Measurements from ENCODE around the gene IGFALS.

The IGFALS gene

DNA sequence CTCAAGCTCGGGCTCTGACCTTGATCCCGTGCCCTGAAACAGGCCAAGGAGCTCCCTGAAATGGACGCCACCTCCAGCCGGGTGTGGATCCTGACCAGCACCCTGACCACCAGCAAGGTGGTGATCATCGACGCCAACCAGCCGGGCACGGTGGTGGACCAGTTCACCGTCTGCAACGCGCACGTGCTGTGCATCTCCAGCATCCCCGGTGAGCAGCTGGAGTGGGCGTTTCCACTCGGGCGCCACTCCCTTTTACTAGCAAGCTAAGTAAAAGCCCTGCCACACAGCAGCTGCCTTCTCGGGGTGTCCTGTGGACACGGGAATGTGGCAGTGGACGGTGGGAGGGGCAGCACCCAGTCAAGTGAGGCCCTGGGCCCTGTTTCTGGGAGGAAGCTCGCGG, 28.5 kb downstream of the IGFALS start:
- TF ChIP-seq FOXA1 (IDR thresholded peaks at IDR 0.05): no peak
- TF ChIP-seq ZNF384 (IDR thresholded peaks at IDR 0.05): no peak
- no peak for TF ChIP-seq NFRKB (IDR thresholded peaks at IDR 0.05)
- ChIA-PET POLR2A (interaction anchor here (0.8 to 1.5 kb wide), 3 partner anchors 8 to 154 kb away, joined by 3 to 5 read pairs (median 5); partner anchors contain the start of genes EME2, JPT2 and MRPS34), CTCF (interaction anchor here (0.5 to 1.2 kb wide), 2 partner anchors 59 to 614 kb away, joined by 3 to 5 read pairs; partner anchors contain the start of gene MAPK8IP3)
- DNase-seq (ENCODE audit: extremely low spot score): no peak

DNA sequence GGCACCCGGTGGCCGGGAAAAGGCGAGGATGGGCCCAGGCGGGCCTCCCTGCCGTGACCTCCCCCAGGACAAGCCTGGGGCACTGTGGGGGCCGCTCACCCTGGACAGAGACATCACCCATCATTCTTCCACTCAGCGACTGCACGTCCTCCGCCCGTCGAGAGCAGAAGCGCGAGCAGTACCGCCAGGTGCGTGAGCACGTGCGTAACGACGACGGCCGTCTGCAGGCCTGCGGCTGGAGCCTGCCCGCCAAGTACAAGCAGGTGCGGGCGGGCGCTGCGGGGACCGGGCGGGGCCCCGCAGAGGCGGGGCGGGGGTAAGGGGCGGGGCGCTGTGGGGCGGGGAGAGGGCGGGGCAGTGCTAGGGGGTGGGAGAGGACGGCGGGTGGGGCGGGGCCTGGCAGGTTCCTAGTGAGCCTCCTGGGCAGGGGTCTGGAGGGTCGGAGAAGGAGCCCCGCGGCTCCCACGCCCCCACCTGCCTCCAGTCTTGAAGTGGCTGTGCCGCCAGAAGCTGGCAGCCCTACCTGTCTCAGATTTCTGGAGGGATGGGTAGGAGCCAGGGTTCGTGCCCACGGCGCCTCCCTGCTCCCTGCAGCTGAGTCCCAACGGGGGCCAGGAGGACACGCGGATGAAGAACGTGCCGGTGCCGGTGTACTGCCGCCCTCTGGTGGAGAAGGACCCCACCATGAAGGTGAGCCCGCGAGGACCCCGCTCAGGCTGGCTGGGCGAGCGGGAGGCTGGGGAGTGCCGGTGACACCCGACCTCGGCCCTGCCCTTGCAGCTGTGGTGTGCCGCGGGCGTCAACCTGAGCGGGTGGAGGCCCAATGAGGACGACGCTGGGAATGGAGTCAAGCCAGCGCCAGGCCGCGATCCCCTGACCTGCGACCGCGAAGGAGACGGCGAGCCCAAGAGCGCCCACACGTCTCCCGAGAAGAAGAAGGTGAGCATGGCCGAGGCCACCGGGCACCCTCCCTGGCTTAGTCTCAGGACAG, 29.7 kb downstream of the IGFALS start:
- ChIA-PET CTCF (no interaction called here), POLR2A (interaction anchor here (1.2 to 1.5 kb wide), 2 partner anchors 9 to 86 kb away, joined by 5 read pairs; partner anchors contain the start of genes EME2, JPT2 and MRPS34)
- peak; percentile 40 for DNase-seq (ENCODE audit: extremely low spot score)
- TF ChIP-seq SUZ12 (IDR thresholded peaks at IDR 0.05) (no peak), FOXM1 (IDR thresholded peaks at IDR 0.05; ENCODE audit: borderline replicate concordance) (no peak), ARNT (IDR thresholded peaks at IDR 0.05) (no peak), LEF1 (IDR thresholded peaks at IDR 0.05; ENCODE audit: borderline replicate concordance) (no peak), ZNF384 (IDR thresholded peaks at IDR 0.05) (no peak), ELF4 (IDR thresholded peaks at IDR 0.05) (no peak), BHLHE40 (IDR thresholded peaks at IDR 0.05; ENCODE audit: borderline replicate concordance) (no peak), TARDBP (IDR thresholded peaks at IDR 0.05) (no peak), FOXA1 (IDR thresholded peaks at IDR 0.05) (no peak), CTBP1 (IDR thresholded peaks at IDR 0.05; ENCODE audit: borderline replicate concordance) (no peak), HDGF (IDR thresholded peaks at IDR 0.05; ENCODE audit: borderline replicate concordance) (no peak), FOXK2 (IDR thresholded peaks at IDR 0.05) (no peak), SP1 (IDR thresholded peaks at IDR 0.05) (no peak), L3MBTL2 (conservative IDR thresholded peaks at IDR 0.05) (no peak)
- TF ChIP-seq, protein P1, sequence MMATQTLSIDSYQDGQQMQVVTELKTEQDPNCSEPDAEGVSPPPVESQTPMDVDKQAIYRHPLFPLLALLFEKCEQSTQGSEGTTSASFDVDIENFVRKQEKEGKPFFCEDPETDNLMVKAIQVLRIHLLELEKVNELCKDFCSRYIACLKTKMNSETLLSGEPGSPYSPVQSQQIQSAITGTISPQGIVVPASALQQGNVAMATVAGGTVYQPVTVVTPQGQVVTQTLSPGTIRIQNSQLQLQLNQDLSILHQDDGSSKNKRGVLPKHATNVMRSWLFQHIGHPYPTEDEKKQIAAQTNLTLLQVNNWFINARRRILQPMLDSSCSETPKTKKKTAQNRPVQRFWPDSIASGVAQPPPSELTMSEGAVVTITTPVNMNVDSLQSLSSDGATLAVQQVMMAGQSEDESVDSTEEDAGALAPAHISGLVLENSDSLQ (IDR thresholded peaks at IDR 0.05): no peak

DNA sequence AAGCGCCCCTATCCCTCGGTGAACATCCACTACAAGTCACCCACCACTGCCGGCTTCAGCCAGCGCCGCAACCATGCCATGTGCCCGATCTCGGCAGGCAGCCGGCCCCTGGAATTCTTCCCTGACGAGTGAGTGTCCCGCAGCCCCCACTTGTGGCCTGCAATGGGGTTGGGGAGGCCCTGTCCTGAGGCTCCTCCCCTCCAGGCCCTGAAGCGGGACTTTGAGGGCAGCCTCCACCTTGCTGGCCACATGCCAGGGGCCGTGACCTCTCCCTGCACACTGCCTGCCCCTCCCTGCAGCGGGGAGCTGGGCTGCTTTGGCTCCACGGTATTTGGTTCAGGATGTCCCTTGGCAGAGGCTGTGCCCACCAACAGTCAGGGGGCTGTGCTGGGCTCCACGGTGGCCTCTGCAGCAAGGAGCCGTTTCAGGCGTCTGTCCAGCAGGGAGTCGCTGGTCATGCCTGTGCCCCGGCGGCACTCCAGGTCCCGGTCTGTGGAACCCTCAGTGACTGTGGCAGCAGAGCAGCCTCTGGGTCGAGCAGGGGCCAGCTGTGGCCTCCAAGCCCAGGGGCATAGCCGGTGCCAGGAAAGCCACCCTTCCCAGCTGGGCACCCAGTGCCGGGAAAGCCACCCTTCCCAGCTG, 30.5 kb downstream of the IGFALS start:
- ChIA-PET CTCF (interaction anchor here (0.7 kb wide), 1 partner anchor 85 kb away, joined by 4 read pairs; the partner anchor contains the start of gene JPT2), POLR2A (no interaction called here)
- TF ChIP-seq ZNF384 (IDR thresholded peaks at IDR 0.05) (no peak), FOXK2 (IDR thresholded peaks at IDR 0.05) (no peak), LEF1 (IDR thresholded peaks at IDR 0.05; ENCODE audit: borderline replicate concordance) (no peak), ELF4 (IDR thresholded peaks at IDR 0.05) (no peak), SUZ12 (IDR thresholded peaks at IDR 0.05) (no peak), HDGF (IDR thresholded peaks at IDR 0.05; ENCODE audit: borderline replicate concordance) (no peak), TARDBP (IDR thresholded peaks at IDR 0.05) (no peak), BHLHE40 (IDR thresholded peaks at IDR 0.05; ENCODE audit: borderline replicate concordance) (no peak), ARNT (IDR thresholded peaks at IDR 0.05) (no peak), CTBP1 (IDR thresholded peaks at IDR 0.05; ENCODE audit: borderline replicate concordance) (no peak), FOXM1 (IDR thresholded peaks at IDR 0.05; ENCODE audit: borderline replicate concordance) (no peak), FOXA1 (IDR thresholded peaks at IDR 0.05) (no peak), L3MBTL2 (conservative IDR thresholded peaks at IDR 0.05) (no peak), NFRKB (IDR thresholded peaks at IDR 0.05) (no peak), SP1 (IDR thresholded peaks at IDR 0.05) (no peak)
- TF ChIP-seq, protein P1 (IDR thresholded peaks at IDR 0.05): no peak
- DNase-seq (ENCODE audit: extremely low spot score): no peak

DNA sequence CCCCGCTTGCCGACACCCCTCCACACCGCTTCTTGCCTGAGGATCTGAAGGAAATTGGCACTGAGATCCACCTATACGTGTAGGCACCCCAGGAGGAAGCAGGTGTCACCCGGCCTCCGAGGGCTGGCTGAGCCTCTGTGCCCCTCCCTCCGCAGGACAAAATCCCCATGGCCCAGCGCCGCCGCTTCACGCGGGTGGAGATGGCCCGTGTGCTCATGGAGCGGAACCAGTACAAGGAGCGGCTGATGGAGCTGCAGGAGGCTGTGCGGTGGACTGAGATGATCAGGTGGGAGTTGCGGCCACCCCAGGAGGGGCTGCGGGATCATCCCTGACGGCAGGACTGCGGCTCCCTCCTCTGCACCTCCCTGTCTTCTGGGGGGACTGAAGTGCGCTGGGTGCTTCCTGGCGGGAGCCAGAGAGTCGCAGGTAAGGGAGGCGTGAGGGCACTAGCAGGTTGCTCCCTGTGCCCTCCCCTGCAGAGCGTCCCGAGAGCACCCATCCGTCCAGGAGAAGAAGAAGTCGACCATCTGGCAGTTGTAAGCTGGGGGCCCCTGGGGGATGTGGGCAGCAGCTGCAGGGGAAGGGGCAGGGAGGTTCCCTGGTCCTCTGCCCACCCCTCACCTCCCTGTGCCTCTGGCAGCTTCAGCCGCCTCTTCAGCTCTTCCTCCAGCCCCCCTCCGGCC, 31.2 kb downstream of the IGFALS start:
- DNase-seq (ENCODE audit: extremely low spot score): no peak
- no peak for TF ChIP-seq SUZ12 (IDR thresholded peaks at IDR 0.05)
- TF ChIP-seq, protein P1 (IDR thresholded peaks at IDR 0.05): no peak
- no peak for TF ChIP-seq SP1 (IDR thresholded peaks at IDR 0.05)
- no peak for TF ChIP-seq LEF1 (IDR thresholded peaks at IDR 0.05; ENCODE audit: borderline replicate concordance)
- TF ChIP-seq CTBP1 (IDR thresholded peaks at IDR 0.05; ENCODE audit: borderline replicate concordance): no peak
- no peak for TF ChIP-seq BHLHE40 (IDR thresholded peaks at IDR 0.05; ENCODE audit: borderline replicate concordance)
- TF ChIP-seq FOXA1 (IDR thresholded peaks at IDR 0.05): no peak
- no peak for TF ChIP-seq HDGF (IDR thresholded peaks at IDR 0.05; ENCODE audit: borderline replicate concordance)
- no peak for TF ChIP-seq L3MBTL2 (conservative IDR thresholded peaks at IDR 0.05)
- TF ChIP-seq TARDBP (IDR thresholded peaks at IDR 0.05): no peak
- no peak for TF ChIP-seq ZNF384 (IDR thresholded peaks at IDR 0.05)
- no peak for TF ChIP-seq ELF4 (IDR thresholded peaks at IDR 0.05)
- no peak for TF ChIP-seq ARNT (IDR thresholded peaks at IDR 0.05)
- no peak for TF ChIP-seq NFRKB (IDR thresholded peaks at IDR 0.05)
- no peak for TF ChIP-seq FOXM1 (IDR thresholded peaks at IDR 0.05; ENCODE audit: borderline replicate concordance)
- TF ChIP-seq FOXK2 (IDR thresholded peaks at IDR 0.05): no peak
- POLR2A ChIA-PET: no interaction called here
- CTCF ChIA-PET: interaction anchor here (0.7 kb wide), 1 partner anchor 84 kb away, joined by 4 read pairs; the partner anchor contains the start of gene JPT2

DNA sequence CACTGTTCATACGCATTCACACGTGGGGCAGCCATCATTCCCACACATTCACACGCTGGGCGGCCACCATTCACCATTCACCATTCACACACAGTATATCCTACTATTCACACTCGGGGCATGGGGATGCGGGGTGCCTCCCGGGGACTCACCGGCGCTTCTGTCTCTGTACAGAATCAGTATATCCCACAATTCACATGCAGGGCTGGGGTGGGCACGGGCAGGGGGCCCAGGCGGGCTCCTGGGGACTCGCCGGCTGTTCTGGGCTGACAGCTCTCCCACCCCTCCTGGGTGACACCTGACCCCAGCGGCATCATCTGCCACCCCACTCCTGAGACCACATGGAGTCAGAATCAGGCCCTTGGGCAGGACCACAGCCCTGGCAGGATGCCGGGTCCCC, 31.8 kb downstream of the IGFALS start:
- ChIA-PET CTCF (no interaction called here), POLR2A (no interaction called here)
- no peak for DNase-seq (ENCODE audit: extremely low spot score)
- no peak for TF ChIP-seq FOXA1 (IDR thresholded peaks at IDR 0.05)
- no peak for TF ChIP-seq ELF4 (IDR thresholded peaks at IDR 0.05)
- no peak for TF ChIP-seq LEF1 (IDR thresholded peaks at IDR 0.05; ENCODE audit: borderline replicate concordance)
- TF ChIP-seq SP1 (IDR thresholded peaks at IDR 0.05): no peak
- no peak for TF ChIP-seq HDGF (IDR thresholded peaks at IDR 0.05; ENCODE audit: borderline replicate concordance)
- TF ChIP-seq ARNT (IDR thresholded peaks at IDR 0.05): no peak
- no peak for TF ChIP-seq FOXK2 (IDR thresholded peaks at IDR 0.05)
- no peak for TF ChIP-seq TARDBP (IDR thresholded peaks at IDR 0.05)
- TF ChIP-seq CTBP1 (IDR thresholded peaks at IDR 0.05; ENCODE audit: borderline replicate concordance): no peak
- no peak for TF ChIP-seq ZNF384 (IDR thresholded peaks at IDR 0.05)
- TF ChIP-seq NFRKB (IDR thresholded peaks at IDR 0.05): no peak
- TF ChIP-seq BHLHE40 (IDR thresholded peaks at IDR 0.05; ENCODE audit: borderline replicate concordance): no peak
- no peak for TF ChIP-seq SUZ12 (IDR thresholded peaks at IDR 0.05)
- TF ChIP-seq L3MBTL2 (conservative IDR thresholded peaks at IDR 0.05): no peak
- TF ChIP-seq FOXM1 (IDR thresholded peaks at IDR 0.05; ENCODE audit: borderline replicate concordance): no peak
